Endometrial microvascular endothelial cells (primary cell): ENCODE measurements around the gene BTBD16. TPM values are rescaled to one million over a fixed set of nuclear protein-coding genes. Genes with fewer than 3 reads are reported as not detected.

Experiments used
- in situ Hi-C: cut with HindIII; loops from 2 replicates; pipeline ENCODE4 v1.10.0; 2017; ENCODE audit warnings: low sequenced_read_pairs, low pct_unique_long_range_greater_than_20kb; ENCODE audit errors: inconsistent ontology term
- total RNA-seq: library from RNA; depleted of rRNA; stranded (reverse); fragments of >200 nt; gene quantifications from one replicate; pipeline ENCODE4 v1.2.3, GENCODE V29; 2015; ENCODE audit errors: inconsistent ontology term

Gene BTBD16
- total RNA-seq, 1 donor from 2014 or later = not detected

- in situ Hi-C loops = no loop called here
Observed at GRCh38 chr10:122265896-122266295, 5.2 kb upstream of the BTBD16 start.

GRCh38 chr10:122267849-122268737, 3.0 kb upstream of the BTBD16 start:
- in situ Hi-C loops = no loop called here

GRCh38 chr10:122269059-122269687, 1.9 kb upstream of the BTBD16 start:
- in situ Hi-C loops = no loop called here

GRCh38 chr10:122273966-122274545, 3.0 kb downstream of the BTBD16 start:
- in situ Hi-C loops = no loop called here

GRCh38 chr10:122276611-122277208, 5.6 kb downstream of the BTBD16 start:
- in situ Hi-C loops = no loop called here

GRCh38 chr10:122277526-122278136, 6.5 kb downstream of the BTBD16 start:
- in situ Hi-C loops = no loop called here

- in situ Hi-C loops = no loop called here
Observed at GRCh38 chr10:122279725-122280141, 8.6 kb downstream of the BTBD16 start.

- in situ Hi-C loops = no loop called here
Observed at GRCh38 chr10:122280156-122280555, 9.1 kb downstream of the BTBD16 start.

- in situ Hi-C loops = no loop called here
Observed at GRCh38 chr10:122281018-122281626, 10.0 kb downstream of the BTBD16 start.

GRCh38 chr10:122281751-122282150, 10.7 kb downstream of the BTBD16 start:
- in situ Hi-C loops = no loop called here

- in situ Hi-C loops = no loop called here
Observed at GRCh38 chr10:122282253-122282671, 11.2 kb downstream of the BTBD16 start.

GRCh38 chr10:122282909-122283308, 11.8 kb downstream of the BTBD16 start:
- in situ Hi-C loops = no loop called here

- in situ Hi-C loops = no loop called here
Observed at GRCh38 chr10:122285506-122286444, 14.7 kb downstream of the BTBD16 start.

- in situ Hi-C loops = no loop called here
Observed at GRCh38 chr10:122286867-122287266, 15.8 kb downstream of the BTBD16 start.

GRCh38 chr10:122287570-122287969, 16.5 kb downstream of the BTBD16 start:
- in situ Hi-C loops = no loop called here

- in situ Hi-C loops = no loop called here
Observed at GRCh38 chr10:122288262-122288661, 17.2 kb downstream of the BTBD16 start.

GRCh38 chr10:122288917-122289316, 17.8 kb downstream of the BTBD16 start:
- in situ Hi-C loops = no loop called here

GRCh38 chr10:122290334-122290733, 19.2 kb downstream of the BTBD16 start:
- in situ Hi-C loops = no loop called here
